ENCODE measurements around the gene TPM1.
"Not testable (repeated sequence)": the region's sequence is repeated elsewhere in the genome, so short reads cannot be mapped to it uniquely, and the experiment has no call there.

The TPM1 gene

DNA sequence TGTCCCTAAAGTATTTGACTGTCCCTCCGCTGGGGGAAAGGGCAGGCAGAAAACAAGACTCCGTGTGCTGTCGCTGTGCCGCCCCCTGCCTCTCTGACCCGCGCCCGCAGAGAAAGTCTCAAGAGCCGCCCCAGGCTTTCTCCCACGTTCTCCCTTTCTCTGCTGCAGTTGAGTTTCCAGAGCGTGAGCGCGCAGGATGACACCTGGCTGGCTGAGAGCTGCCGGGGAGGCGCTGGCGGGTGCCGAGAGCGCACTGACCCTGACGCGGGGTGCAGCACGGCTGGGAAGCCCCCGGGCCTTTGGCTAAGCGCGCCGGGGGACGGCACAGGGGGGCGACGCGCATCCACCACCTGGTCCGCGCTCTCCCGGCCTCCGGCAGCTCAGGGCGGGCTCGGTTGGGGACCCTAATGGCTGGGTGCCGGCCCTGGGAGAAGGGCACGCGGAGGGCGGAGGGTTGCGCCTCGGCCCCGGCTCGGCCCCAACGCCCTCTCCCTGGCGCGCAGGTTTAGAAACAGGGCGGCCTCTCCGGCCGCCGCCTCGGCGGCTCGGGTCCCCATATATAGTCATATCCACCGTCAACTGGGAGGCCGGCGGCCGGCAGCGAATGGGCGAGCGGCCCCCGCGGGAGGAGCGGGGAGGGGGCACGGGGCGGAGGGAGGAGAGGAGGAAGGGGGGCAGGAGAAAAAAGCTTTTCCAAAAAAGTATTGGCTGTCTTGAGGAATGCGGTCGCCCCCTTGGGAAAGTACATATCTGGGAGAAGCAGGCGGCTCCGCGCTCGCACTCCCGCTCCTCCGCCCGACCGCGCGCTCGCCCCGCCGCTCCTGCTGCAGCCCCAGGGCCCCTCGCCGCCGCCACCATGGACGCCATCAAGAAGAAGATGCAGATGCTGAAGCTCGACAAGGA, at the start of gene TPM1:
TSS of gene TPM1 (plus strand) at position 774 of the 903 bp plus-strand sequence. CDS start at position 857, 83 bp downstream.
- DNase-seq (ENCODE audit: low spot score), result no peak

DNA sequence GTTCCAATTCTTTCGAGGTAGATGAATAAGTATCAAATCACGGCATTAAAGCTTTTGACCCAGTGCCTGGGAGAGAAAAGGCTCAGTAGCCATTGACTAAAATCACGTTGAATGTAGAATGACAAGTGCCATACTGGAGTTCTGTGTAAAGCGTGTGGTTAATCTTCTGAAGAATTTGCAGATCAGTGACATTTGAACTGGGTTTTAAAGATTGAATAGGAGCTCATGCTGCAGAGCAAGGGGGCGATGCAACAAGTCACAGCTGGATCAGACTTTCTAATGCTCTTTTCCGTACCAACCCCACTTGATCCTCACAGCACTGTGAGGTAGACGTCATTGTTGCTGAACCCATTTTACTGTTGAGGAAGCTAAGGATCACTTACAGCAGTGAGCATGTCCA, 49.5 kb upstream of the TPM1 start:
- no peak for DNase-seq (ENCODE audit: low spot score)

DNA sequence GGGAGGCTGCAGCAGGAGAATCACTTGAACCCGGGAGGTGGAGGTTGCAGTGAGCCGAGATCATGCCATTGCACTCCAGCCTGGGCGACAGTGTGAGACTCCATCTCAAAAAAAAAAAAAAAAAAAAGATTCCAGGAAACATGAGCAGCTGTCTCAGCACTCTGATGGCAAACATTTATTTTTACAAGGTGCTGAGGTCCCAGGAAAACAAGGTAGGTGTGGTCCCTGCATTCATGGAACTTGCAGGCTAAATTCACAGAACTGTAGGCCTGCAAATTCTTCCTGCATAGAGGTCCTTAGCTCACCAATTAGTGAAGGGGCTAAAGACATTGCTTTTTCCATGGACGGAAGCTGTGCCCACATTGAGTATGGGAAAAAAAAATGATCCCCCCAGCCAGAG, 48.9 kb upstream of the TPM1 start:
- not testable (repeated sequence) for DNase-seq (ENCODE audit: low spot score)

DNA sequence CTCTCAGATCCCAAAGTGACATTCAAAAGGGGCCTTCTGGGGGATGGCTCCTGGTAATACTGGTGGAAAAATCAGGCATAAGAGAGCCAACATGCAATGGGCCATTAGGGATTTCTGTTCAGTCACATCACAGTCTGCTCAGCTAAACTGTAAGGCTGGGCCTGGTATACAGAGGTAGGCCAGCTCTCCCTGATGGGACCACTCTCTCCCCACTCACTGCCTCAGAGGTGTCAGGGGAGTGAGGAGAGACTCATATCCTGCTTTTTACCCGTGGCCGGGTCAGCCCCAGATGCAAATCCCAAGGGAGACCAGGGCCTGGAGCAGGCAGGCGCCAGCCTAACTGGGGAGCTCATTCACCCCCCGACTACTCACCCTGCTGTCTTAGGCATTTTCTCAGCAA, 48.1 kb upstream of the TPM1 start:
- no peak for DNase-seq (ENCODE audit: low spot score)

DNA sequence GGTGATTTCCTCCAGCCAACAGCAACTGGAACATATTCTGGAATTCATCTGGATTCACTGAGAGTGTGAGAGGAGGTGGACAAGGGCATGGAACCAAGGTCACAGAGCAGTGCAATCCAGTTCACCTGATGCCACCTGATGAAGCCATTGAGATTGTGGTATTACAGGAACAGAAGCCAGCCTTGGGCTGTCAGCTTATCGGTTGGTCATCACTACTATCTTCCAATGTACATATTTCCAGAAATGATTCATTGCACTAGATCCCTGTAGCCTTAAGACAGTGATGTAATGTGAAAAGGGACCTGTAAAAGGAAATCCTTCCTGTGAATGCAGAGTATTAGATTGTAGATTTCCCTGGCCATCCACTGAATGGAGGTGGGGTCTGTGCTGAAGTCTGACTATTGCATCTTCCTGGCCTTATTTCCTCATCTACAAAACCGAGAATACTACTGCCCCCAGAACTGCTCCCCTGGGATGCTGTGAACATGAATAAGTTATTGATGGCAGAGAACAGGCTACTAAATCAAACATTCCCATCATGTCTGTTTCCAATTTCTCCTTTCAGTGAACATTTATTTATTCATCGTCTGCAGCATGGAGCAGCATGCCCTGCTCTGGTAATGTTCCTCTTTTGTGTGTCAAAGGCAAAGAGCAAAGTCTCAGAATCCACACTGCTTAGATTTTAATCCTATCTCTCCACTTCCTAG, 47.4 kb upstream of the TPM1 start:
- DNase-seq (ENCODE audit: low spot score), result no peak

DNA sequence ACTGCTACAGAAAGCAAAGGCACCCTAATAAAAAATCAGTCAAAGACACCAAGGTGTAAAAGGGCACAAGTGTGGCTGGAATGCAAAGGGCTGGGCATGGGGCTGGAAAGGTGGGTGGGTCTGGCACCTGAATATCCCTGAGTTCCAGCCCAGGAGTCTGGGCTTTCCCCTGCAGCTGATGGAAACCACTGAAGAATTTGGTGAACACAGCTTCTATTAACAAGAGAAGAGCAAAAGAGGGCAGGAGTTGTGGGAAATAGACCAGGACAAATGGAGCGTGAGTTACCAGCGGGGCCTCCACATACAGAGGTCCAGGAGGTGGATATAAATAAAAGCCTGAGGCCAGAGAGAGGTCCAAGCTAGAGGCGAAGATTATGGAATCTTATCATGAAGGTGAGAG, 45.1 kb upstream of the TPM1 start:
- DNase-seq (ENCODE audit: low spot score), result no peak

DNA sequence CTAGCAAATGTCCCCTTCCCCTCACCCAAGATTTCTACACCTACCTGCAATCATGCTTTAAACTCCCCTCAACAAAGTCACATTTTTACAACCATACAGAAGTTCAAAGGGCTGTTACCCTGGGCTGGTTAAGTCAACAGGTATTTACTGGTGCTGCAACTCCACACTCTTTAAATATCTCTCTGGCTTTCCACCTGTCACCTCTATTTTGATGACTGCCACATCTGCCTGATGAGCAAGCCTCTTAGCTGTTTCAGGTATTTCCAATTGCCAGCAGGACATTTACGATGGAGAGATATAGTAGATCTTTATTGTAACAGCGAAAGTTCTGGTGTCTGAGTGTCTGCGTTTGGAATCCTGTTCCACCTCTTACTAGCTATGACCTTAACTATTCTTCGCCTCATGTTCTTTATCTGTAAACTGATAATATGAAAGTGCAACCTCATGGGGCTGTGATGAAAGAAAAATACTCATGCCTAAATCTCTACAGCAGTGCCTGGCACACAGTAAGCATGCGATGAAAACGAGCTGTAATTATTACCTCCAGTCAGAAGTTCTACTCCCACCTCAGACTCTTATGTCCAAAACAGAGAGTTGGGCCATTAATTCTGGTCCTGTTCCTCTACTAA, 44.2 kb upstream of the TPM1 start:
- DNase-seq (ENCODE audit: low spot score), result no peak

DNA sequence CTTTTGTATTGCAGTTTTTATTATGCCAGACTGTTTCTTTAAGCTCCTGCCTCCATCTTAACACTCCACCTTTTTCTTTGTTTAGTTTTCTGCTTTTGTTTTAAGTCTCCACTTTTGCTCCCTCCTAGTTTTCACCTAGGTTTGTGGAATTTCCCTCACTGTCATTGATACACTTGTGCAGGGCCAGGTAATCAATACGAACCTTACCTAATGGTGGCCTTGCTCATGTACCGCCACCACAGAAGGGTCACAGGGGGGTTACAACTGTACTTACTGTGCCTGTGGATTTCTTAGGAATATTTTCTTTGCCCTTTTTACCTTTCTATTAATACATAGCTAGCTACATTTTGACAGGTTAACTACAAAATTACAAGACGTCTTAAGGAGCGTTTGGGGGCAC, 43.4 kb upstream of the TPM1 start:
- no peak for DNase-seq (ENCODE audit: low spot score)

DNA sequence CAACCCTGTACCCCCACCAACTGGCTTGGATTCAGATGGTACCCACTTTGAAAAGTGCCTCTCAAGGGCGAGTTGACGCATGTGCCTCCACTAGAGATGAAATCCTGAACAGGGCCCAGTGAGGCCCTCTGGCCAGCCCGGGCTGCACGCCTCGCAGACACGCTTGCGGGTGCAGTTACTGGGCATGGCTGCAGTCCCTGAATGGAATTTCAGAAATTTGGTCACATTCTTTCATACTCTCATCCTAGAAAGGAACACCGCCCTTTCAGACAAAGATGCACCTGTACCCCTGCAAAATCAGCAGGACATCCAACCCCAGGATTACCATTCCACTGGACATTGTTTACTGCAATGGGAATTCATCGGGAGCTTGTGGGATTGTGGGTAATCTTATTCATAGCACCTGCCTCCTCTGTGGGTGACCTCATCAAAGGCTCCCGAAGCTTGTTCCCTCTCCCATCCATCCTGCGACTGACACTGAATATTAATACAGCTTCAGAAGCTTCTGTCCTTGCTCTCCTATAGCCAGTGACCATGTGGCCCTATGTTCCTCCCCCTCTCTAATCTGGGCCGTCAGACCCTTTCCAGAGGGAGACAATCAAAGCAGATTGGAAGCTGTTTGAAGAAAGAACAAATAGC, 42.5 kb upstream of the TPM1 start:
- DNase-seq (ENCODE audit: low spot score), result no peak

DNA sequence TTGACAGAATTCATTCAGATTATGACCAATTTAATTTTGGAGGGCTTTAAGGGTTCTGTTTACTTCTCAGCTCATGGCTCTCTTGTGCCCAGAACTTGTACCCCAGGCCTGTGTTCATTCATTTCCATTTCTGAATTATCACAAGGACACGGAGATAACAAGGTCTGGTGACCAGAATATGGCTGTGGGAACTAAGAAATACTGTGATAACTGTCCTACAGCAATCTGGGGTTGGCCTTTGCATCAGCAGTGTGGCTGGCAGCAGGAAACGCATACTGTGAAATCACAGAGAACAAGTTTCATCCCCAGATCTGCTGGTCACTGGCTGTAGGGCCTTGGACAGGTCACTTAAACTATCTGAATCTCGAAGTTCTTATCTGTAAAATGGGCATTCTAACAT, 41.8 kb upstream of the TPM1 start:
- no peak for DNase-seq (ENCODE audit: low spot score)

DNA sequence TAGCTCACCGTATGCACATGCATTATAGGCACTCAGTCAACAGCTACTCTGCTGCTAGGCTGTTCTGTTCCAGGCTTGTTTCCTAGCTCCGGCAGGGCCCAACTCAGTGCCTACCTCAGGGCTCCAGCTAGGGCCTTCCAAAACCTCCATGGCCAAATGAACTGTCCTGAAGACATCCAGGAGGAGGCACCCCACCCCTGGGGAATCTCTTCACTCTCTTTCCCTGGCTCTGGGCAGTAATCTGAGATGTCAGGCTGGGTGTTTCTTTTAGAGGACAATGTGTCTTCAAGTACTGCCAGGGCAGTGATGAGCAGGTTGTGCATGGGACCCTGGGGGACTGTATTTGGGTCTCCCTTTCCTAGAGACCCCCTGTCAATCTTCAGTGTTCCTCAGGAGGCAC, 38.3 kb upstream of the TPM1 start:
- DNase-seq (ENCODE audit: low spot score), result no peak

DNA sequence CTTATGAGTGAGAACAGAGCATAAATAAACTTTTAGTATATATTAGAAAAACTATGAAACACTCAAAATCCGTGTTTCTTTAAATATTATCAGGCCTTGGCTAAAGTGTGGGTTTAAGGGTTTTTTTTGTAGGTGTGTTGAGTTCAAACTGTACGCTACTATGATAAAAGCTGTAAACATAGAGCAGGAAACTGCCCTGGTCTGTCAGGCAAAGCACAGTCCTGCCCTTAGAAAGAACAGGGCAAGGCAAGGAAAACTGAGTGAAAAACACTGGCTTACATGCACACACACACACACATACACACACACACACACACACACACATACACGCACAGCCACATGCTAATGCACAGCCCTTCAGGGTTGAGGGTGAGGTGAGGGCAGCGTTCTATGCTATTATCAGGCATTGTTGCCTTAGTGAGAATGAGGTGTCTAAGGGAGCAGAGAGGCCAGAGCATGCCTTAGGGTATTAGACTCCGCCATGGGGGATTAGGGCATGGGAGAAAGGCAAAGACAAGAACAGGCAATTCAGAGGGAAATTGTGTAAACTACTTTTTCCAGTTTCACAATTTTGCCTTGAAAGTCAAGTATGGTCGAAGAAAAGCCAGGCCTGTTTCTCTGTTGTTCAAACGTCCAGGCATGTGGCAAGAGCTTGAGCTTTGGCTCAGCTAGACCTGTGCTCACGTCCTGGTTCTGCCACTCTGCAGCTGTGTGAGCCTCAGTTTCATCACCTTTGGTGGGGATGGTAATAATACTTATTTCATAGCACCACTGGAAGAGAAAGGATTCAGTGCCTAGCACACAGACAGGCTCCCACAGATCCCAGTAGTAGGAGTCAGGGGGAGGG, 36.3 kb upstream of the TPM1 start:
- no peak for DNase-seq (ENCODE audit: low spot score)

DNA sequence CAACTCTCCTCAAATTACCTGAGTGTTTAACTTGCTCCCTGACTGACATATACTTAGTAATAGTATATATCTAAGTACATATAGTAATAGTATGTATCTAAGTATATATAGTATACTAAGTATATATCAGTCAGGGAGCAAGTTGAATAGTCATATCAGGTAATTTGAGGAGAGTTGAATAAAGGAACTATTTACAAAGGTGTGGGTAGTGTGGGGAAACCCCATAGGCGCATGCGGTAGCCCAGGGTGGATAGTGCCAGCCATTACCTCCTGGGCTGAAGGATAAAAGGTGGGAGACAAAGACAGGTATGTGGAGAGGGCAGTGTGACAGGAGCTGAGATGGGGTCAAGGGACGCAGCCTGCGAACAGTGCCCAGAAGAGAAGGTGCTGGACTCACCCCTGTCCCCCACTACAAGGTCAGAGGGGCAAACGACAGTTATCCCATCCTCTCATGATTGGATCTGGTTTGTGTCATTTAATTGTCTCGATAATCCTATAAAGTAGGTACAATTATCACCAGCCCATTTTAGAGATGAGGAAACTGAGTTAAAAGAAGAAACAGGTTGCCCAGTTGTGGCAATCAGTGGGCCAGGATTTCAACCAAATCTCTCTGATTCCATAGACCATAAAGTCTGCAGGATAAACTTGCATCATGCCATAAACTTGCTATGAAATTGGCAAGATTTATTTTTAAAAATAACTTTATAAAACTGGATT, 34.1 kb upstream of the TPM1 start:
- no peak for DNase-seq (ENCODE audit: low spot score)

DNA sequence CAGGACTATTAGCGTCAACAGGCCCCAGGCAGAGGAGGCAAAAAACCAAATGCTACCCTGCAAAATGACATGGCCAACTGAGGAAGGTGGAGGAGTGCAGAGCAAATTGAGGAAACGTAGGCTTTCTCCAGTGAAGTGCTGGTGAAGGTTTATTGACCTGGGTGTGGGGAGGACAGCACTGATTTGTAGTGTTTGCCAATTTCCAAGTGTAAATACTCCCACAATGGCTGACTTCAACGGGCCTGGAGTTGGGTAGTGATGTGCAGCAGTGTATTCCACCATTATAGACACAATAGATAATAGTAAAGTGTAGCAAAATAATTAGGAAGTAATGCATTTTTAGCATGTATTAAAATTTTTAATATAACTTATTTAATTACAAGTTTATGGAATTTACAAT, 32.2 kb upstream of the TPM1 start:
- no peak for DNase-seq (ENCODE audit: low spot score)

DNA sequence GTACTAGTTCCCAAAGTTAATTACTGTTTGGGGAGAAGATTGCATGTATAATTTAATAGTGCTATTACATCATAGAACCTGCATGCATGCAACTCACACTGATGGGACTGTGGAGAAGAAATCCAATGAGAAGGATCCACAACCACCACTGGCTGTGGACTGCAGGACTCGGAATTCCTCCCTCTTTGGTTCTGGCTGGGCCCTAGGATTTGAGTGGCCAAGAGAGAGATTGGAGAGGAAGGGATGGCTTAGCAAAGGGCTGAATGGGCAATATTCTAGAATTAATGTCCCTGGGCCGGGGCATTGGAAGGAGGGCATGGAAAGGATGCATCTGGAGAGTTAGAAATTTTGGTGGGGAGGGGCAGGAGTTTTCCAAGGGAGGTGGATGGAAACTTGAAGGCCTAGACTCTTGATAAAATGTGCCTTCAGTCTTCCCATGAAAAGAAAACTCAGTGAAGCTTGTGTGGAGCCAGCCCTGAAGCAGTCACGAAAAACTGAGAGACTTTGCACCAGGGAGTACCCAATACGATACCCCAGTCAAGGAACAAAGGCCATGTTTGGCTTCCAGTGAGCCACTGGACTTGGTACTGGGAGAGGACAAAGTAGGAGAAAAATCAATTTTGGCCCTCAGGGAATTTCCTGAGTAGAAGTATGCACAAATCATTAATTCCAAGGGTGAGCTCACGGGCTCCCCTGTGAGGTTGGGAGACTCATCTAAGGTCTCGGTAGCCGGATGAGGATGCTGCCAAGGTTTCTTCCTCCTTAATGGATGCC, 31.4 kb upstream of the TPM1 start:
- no peak for DNase-seq (ENCODE audit: low spot score)

DNA sequence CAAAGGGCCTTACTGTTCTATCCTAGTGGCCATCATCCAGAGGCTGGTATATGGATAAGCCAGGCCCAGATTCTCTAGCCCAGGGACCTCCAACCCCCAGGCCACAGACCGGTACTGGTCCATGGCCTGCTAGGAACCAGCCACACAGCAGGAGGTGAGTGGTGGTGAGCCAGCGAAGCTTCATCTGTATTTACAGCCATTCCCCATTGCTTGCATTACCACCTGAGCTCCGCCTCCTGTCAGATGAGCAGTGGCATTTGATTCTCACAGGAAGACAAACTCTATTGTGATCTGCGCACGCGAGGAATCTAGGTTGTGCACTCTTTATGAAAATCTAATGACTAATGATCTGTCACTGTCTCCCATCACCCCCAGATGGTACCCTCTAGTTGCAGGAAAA, 30.1 kb upstream of the TPM1 start:
- no peak for DNase-seq (ENCODE audit: low spot score)

DNA sequence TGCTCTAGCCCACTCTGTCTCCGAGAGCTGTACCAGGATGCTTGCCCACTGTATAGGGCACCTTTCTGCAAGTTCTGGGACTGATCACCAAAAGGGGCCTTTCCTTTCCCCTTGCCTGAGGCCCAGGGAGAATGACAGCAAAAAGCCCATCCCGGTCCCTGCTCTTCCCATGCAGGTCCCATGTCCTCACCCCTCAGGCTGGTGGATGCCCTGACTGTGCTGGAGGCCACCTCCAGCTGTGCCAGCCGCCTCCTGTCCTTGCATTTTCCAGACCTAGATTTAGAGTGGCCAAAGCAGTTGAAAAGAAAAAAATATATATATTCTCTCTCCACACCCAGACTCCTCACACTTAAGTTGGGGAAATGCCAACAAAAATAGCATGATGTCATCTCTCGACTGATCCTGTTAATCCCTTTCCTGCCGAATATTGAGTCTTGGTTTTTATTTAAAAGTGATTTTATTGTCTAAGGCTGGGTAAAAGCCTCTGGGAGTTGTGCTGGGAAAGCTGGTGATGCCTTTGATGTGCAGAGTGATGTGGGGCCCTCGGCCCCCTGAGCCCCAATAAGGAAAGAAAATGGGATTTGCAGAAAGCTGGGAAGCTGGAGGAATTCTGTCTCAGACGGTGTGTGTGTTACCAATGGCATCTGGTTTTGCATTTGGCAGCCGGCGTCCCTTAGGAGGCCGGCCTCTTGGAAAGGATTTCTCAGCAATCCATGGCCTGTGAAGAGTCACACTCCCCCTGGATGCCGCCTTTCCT, 29.3 kb upstream of the TPM1 start:
- no peak for DNase-seq (ENCODE audit: low spot score)

DNA sequence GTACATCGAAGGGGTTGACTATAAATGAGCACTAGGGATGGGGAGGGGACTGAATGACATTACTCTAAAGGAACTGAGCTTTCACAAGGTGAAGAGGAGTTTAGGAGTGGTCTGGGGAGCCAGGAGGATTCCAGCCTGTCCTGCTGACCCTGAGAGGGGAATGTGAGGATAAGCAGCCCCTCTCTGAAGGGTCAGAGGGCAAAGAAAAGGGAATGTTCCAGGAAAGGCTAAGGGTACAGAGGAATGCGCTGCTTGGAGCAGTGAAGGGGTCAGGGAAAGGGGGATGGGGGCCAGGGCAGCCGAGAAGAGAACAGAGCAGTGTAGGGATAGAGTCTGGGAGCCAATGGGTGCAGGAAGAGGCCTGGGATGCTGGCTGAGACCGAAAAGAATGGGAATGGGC, 28.0 kb upstream of the TPM1 start:
- DNase-seq (ENCODE audit: low spot score), result no peak

DNA sequence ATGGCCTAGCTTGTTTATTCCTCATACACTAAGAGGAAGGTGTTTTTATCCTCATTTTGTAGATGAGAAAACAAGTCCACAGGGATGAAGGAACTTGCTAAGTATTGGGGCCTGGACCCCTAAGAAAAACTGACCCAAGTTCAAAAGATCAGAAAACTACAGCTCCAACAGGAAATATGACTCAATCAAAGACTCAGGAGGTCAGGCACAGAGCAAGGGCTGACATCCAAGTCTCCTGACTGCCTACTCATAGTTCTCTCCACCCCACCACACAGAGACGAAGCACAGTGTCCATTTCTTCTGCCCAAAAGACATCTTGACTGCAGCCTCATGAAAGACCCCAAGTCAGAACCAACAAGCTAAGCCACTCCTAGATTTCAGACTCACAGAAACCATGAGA, 26.9 kb upstream of the TPM1 start:
- DNase-seq (ENCODE audit: low spot score), result no peak

Data from CD4-positive, alpha-beta T cell treated with Interleukin-6 at 100 ng/mL for 8 hours (primary cell).